GM23248 (cell line): ENCODE results near the gene APOL4. TPM values are rescaled to one million over a fixed set of nuclear protein-coding genes. Genes with fewer than 3 reads are reported as not detected.
"Not testable (repeated sequence)": the region's sequence is repeated elsewhere in the genome, so short reads cannot be mapped to it uniquely, and the experiment has no call there.

Source experiments
- DNase-seq: peaks from one replicate; pipeline ENCODE4 v3.0.0-alpha.2; 2015
- H2AFZ ChIP-seq: fragments of 200-600 bp; sonication (generic); 2 replicates; pipeline ENCODE4 v1.6.1; 2016; ENCODE audit warnings: antibody characterized with exemption
- H3F3A ChIP-seq: fragments of 200-600 bp; sonication (generic); 2 replicates; pipeline ENCODE4 v1.6.1; 2016; ENCODE audit warnings: mild to moderate bottlenecking, antibody characterized with exemption, mixed run types; ENCODE audit not compliant: insufficient read depth
- H3K27ac ChIP-seq: fragments of 200-600 bp; sonication (generic); 2 replicates; pipeline ENCODE4 v1.5.1; 2016; ENCODE audit warnings: mild to moderate bottlenecking
- H3K27me3 ChIP-seq: fragments of 200-600 bp; sonication (generic); replicated peaks from 2 replicates; pipeline ENCODE4 v1.6.1; 2016; ENCODE audit warnings: mild to moderate bottlenecking; ENCODE audit not compliant: insufficient read depth
- H3K36me3 ChIP-seq: fragments of 200-600 bp; sonication (generic); 2 replicates; pipeline ENCODE4 v1.6.1; 2016; ENCODE audit warnings: low read depth, mild to moderate bottlenecking
- H3K4me1 ChIP-seq: fragments of 200-600 bp; sonication (generic); 2 replicates; pipeline ENCODE4 v1.6.1; 2016; ENCODE audit warnings: mild to moderate bottlenecking; ENCODE audit not compliant: insufficient read depth
- H3K4me2 ChIP-seq: fragments of 200-600 bp; sonication (generic); one replicate; pipeline ENCODE4 v1.6.1; 2016; ENCODE audit warnings: mild to moderate bottlenecking; ENCODE audit not compliant: unreplicated experiment
- H3K4me3 ChIP-seq: fragments of 200-600 bp; sonication (generic); 2 replicates; pipeline ENCODE4 v1.5.1; 2016; ENCODE audit warnings: mild to moderate bottlenecking
- H3K79me2 ChIP-seq: fragments of 200-600 bp; sonication (generic); 2 replicates; pipeline ENCODE4 v1.6.1; 2016; ENCODE audit warnings: mild to moderate bottlenecking; ENCODE audit not compliant: insufficient read depth
- H3K9ac ChIP-seq: fragments of 200-600 bp; sonication (generic); 2 replicates; pipeline ENCODE4 v1.6.1; 2016; ENCODE audit warnings: mild to moderate bottlenecking
- H3K9me2 ChIP-seq: fragments of 200-600 bp; sonication (generic); 2 replicates; pipeline ENCODE4 v1.6.1; 2016; ENCODE audit warnings: mixed run types, mild to moderate bottlenecking, moderate library complexity; ENCODE audit not compliant: insufficient read depth
- H3K9me3 ChIP-seq: fragments of 200-600 bp; sonication (generic); one replicate; pipeline ENCODE4 v1.6.1; 2017; ENCODE audit warnings: low read depth
- H4K20me1 ChIP-seq: fragments of 200-600 bp; sonication (generic); 2 replicates; pipeline ENCODE4 v1.6.0; 2016; ENCODE audit not compliant: insufficient read depth
- EZH2 ChIP-seq: fragments of 200-600 bp; sonication (generic); IDR thresholded peaks from 2 replicates; pipeline ENCODE4 v1.6.1; 2018; ENCODE audit warnings: antibody characterized with exemption, mild to moderate bottlenecking; ENCODE audit not compliant: insufficient read depth, poor library complexity, severe bottlenecking
- EZH2phosphoT487 ChIP-seq: fragments of 200-600 bp; sonication (generic); IDR thresholded peaks from 2 replicates; pipeline ENCODE4 v1.6.1; 2018; ENCODE audit warnings: antibody characterized with exemption, moderate library complexity, mild to moderate bottlenecking, low read depth; ENCODE audit not compliant: insufficient read depth
- WGBS, 2 experiments: methylation state at CpG; one replicate each; pipeline ENCODE4 v1.1.6; 2015 to 2017; ENCODE audit warnings: low lambda C conversion rate in 2 of 2, low coverage in 1 of 2; ENCODE audit errors: missing lambda C conversion rate in 2 of 2; 5-methylcytosine and 5-hydroxymethylcytosine counted together
- in situ Hi-C: fragments of 300-500 bp; cut with MboI; formaldehyde crosslinking; loops from 2 replicates; pipeline ENCODE4 v1.15.0; 2020
- polyA plus RNA-seq: library from polyadenylated mRNA; unstranded; fragments of >200 nt; fragmentation: Nextera tagmentation; extraction: Ambion mirVana; gene quantifications from 2 replicates; pipeline ENCODE4 v1.2.1, GENCODE V29; 2016
- total RNA-seq: library from RNA; depleted of rRNA; stranded (reverse); fragments of >200 nt; shearing (Covaris generic); gene quantifications from 2 replicates; pipeline ENCODE4 v1.2.3, GENCODE V29; 2014

Gene APOL4
- total and polyA plus RNA-seq, 2 experiments from 2014 or later = not detected

- no peaks in the 10 kb centered on the region for H3K9me3 ChIP-seq
- H4K20me1 ChIP-seq = no peaks in the 10 kb centered on the region
- no peak overlapping the region for H2AFZ ChIP-seq
- no peak overlapping the region for H3K27ac ChIP-seq
- no peaks in the 10 kb centered on the region for H3K9me2 ChIP-seq
- in situ Hi-C loops = no loop called here
- H3K4me1 ChIP-seq = no peaks in the 10 kb centered on the region
- H3K9ac ChIP-seq = no peak overlapping the region
- peaks cover 46% of the 10 kb centered on the region for H3K27me3 ChIP-seq
- no peaks in the 10 kb centered on the region for H3K36me3 ChIP-seq
- no peak for DNase-seq
- no peaks in the 10 kb centered on the region for H3K79me2 ChIP-seq
- H3K4me3 ChIP-seq = no peak overlapping the region
- H3K4me2 ChIP-seq = no peak overlapping the region
- no peaks in the 10 kb centered on the region for H3F3A ChIP-seq
- TF ChIP-seq EZH2 (no peak), EZH2phosphoT487 (no peak)
Measured at GRCh38 chr22:36212901-36213300, 11.3 kb upstream of the APOL4 start.

DNA sequence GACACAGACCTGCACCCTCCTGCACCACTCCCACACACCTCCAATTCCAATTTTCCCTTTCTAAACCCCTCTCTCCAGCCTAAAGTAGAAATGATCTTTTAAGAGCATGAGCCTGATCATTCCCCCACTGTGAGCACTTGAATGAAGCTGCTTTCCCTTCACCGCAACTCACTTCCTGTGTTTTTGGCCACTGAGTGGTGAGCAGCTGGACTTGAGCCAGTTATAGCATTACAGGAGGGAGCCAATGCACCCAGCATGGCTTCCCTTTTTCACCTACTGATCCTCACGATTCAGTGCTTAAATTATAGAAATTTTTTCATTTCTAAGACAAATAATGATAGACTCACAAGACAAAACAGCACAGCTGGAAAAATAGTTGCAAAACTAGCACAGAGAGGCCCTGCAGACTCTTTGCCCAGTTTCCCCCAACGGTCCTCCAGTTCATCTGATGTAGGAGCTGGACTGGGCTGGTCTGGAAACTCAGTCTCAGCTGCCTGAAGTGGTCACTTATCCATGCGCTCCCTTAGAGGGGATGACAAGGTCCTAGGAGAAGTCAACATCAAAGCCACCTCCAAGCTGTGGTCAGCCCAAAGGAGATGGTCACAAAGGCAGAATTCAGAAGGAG is 9.7 kb upstream of the APOL4 start:
- Histone ChIP-seq H3K27ac (no peak overlapping the region), H4K20me1 (no peaks in the 10 kb centered on the region), H3K27me3 (peaks cover 36% of the 10 kb centered on the region), H3K9ac (no peak overlapping the region), H2AFZ (no peak overlapping the region), H3K79me2 (no peaks in the 10 kb centered on the region), H3K9me2 (no peaks in the 10 kb centered on the region), H3K4me3 (no peak overlapping the region), H3K4me2 (no peak overlapping the region), H3K36me3 (no peaks in the 10 kb centered on the region), H3K9me3 (no peaks in the 10 kb centered on the region), H3K4me1 (no peaks in the 10 kb centered on the region), H3F3A (no peaks in the 10 kb centered on the region)
- in situ Hi-C loops = no loop called here
- DNase-seq = no peak
- TF ChIP-seq EZH2 (no peak), EZH2phosphoT487 (no peak)
- 66 to 77% methylated on average over 4 of the region's 4 CpGs for WGBS, 2 experiments

DNA sequence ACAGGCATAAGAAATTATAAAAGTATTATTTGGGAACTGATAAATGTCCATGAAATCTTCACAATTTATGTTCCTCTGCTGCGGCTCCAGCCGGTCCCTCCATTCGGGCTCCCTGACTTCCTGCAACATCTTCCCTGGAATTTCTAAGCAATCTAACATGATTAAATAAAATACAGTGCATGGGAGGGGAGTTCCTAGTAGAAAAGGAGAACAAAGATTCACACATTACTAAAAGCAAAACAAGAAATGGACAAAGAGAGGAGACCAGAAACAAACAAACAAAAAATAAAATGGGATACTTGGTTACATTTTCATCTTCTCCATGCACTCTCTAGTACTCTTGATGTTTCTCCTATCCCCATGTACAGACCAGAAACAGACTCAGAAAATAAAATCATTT is 8.6 kb upstream of the APOL4 start:
- H3K79me2 ChIP-seq = no peaks in the 10 kb centered on the region
- in situ Hi-C loops = no loop called here
- H3K4me3 ChIP-seq = no peak overlapping the region
- no peaks in the 10 kb centered on the region for H4K20me1 ChIP-seq
- no peak for TF ChIP-seq EZH2phosphoT487
- no peak for TF ChIP-seq EZH2
- no peak overlapping the region for H2AFZ ChIP-seq
- no peaks in the 10 kb centered on the region for H3K36me3 ChIP-seq
- H3K4me1 ChIP-seq = no peaks in the 10 kb centered on the region
- no peak for DNase-seq
- no peaks in the 10 kb centered on the region for H3K9me2 ChIP-seq
- no peak overlapping the region for H3K9ac ChIP-seq
- peaks cover 27% of the 10 kb centered on the region for H3K27me3 ChIP-seq
- no peaks in the 10 kb centered on the region for H3K9me3 ChIP-seq
- 85 to 89% methylated on average over 3 of the region's 3 CpGs for WGBS, 2 experiments
- no peaks in the 10 kb centered on the region for H3F3A ChIP-seq
- H3K27ac ChIP-seq = no peak overlapping the region
- no peak overlapping the region for H3K4me2 ChIP-seq

- H3F3A ChIP-seq, H3K9ac ChIP-seq, H3K4me3 ChIP-seq, H3K9me3 ChIP-seq, H4K20me1 ChIP-seq, H3K79me2 ChIP-seq, H3K27ac ChIP-seq, H2AFZ ChIP-seq, H3K36me3 ChIP-seq, in situ Hi-C loops, H3K4me2 ChIP-seq, H3K4me1 ChIP-seq, H3K9me2 ChIP-seq, DNase-seq: not testable (repeated sequence)
- WGBS, 2 experiments = 83 to 86% methylated on average over 5 of the region's 5 CpGs
- peaks cover 23% of the 10 kb centered on the region for H3K27me3 ChIP-seq
Measured at GRCh38 chr22:36209488-36209908, 7.9 kb upstream of the APOL4 start.

- WGBS, 2 experiments = 83 to 90% methylated on average over 1 of the region's 1 CpG
Measured at GRCh38 chr22:36208914-36209313, 7.3 kb upstream of the APOL4 start.

More at GRCh38 chr22:36208914-36209313, 7.3 kb upstream of the APOL4 start:
- Histone ChIP-seq H3K4me2 (no peak overlapping the region), H3K27me3 (peaks cover 23% of the 10 kb centered on the region), H4K20me1 (no peaks in the 10 kb centered on the region), H3K9me3 (no peaks in the 10 kb centered on the region), H3K79me2 (no peaks in the 10 kb centered on the region), H3K9ac (no peak overlapping the region), H3K36me3 (no peaks in the 10 kb centered on the region), H2AFZ (no peak overlapping the region), H3K4me3 (no peak overlapping the region), H3F3A (no peaks in the 10 kb centered on the region), H3K27ac (no peak overlapping the region), H3K4me1 (no peaks in the 10 kb centered on the region), H3K9me2 (no peaks in the 10 kb centered on the region)
- no peak for TF ChIP-seq EZH2phosphoT487
- TF ChIP-seq EZH2 = no peak
- in situ Hi-C loops = no loop called here
- no peak for DNase-seq
